NK-92 (cell line): ENCODE data around the gene ZNF821.
"Not testable (repeated sequence)": the region's sequence is repeated elsewhere in the genome, so short reads cannot be mapped to it uniquely, and the experiment has no call there.

Experiments used
- DNase-seq: peaks from one replicate; lab custom pipeline; 2025; ENCODE audit not compliant: unreplicated experiment; lab: John Stamatoyannopoulos, UW

ZNF821 gene

DNA sequence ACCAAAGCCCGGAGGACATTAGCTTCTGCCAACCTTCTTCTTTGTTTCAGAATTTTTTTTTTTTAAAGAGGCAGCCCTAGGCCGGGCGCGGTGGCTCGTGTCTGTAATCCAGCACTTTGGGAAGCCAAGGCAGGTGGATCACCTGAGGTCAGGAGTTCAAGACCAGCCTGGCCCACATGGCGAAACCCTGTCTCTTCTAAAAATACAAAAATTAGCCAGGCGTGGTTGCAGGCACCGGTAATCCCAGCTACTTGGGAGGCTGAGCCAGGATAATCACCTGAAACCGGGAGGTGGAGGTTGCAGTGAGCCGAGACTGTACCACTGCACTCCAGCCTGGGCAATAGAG is 66.9 kb downstream of the ZNF821 start:
- not testable (repeated sequence) for DNase-seq

GRCh38 chr16:71811261-71811803 is 72.7 kb downstream of the ZNF821 start:
- DNase-seq = no peak

GRCh38 chr16:71810155-71810530 is 73.8 kb downstream of the ZNF821 start:
- DNase-seq = not testable (repeated sequence)
